Iris pigment epithelial cell (primary cell): ENCODE results near the gene RIOK2.
"Not testable (repeated sequence)": the region's sequence is repeated elsewhere in the genome, so short reads cannot be mapped to it uniquely, and the experiment has no call there.

ENCODE experiments used
- DNase-seq: peaks from one replicate; pipeline ENCODE4 v3.0.0-alpha.2; 2011; ENCODE audit warnings: low read depth

RIOK2 gene

DNA sequence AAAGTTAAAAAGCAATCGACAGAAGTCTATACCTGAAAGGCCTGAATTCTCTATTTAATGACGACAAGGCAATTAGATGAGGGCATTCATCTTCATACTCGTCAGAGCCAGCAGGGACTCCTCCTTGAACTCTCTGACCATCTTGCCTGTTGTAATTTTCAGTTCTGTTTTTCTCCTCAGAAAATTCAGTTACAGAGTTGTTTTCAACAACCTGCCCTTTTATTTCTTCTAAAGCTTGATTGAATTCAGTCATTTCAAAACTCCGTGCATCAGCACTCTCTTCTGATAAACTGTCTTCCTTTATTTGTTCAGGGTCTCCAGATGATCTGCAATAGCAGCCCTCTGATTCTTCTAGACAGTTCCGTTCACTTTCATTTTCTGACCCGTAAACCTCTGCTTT, 15.6 kb downstream of the RIOK2 start:
- no peak for DNase-seq

DNA sequence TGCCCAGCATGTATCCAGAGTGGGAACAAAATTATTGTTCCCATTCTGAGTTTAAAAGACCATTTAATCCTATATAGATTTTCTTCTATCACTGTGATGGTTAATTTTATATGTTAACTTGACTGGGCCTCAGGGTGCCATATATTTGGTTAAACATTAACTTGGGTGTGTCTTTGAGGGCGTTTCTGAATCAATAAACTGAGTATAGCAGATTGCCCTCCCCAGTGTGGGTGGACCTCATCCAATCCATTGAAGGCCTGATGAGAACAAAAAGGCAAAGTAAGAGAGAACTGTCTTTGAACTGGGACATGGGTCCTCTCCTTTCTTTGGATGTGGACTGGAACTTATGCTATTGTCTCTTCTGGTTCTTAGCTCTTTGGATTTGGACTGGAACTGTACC, 17.3 kb downstream of the RIOK2 start:
- no peak for DNase-seq

DNA sequence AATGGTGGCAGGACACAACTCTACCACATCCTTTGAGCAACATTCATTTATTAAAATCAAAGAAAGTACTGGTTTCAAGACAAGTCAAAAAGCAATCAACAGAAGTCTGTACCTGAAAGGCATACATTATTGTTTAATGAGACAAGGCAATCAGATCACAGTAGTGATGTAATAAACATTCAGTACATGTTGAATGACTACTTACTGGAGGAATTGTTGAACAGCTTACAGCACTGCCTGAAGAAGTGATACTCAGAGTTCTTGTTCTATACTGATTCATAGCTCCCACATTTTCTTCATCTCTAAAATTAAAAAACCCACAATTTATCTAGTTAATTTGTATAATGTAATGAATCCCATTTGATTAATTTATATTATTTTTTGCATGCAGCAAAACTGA, 18.2 kb downstream of the RIOK2 start:
- DNase-seq = peak; percentile 68

DNA sequence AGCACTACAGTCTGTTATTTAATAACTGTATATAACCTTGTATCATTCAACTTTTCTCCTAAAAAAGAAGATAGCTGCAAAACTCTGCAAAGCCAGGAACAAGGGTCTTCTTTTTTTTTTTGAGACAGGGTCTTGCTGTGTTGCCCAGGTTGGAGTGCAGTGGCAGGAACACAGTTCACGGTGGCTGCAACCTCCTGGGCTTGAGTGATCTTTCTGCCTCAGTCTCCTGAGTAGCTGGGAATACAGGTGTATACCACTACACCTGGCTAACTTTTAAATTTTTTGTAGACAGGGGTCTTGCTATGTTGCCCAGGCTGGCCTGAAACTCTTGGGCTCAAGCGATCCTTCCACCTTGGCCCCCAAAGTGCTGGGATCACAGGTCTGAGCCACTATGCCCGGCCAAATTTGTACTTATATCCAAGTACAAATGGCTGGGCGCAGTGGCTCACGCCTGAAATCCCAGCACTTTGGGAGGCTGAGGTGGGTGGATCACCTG, 19.2 kb downstream of the RIOK2 start:
- no peak for DNase-seq

DNA sequence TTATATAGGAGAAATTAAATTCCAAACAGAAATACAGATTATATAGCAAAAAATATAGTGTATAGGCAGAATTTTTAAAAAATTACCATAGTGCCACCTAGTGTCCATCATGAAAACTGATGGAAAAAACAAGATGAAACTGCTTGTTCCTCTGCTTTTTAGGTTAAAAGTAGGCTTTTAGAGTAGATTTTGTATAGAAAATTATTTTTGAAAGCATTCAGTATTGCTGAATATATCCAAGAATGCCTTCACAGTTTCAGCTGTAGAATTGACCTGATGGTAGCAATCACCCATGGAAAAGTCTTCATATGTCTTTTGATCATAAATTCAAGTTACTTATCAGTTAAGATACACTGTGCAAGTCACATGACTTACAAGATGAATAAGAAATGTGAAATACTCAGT, 19.7 kb downstream of the RIOK2 start:
- peak; percentile 16 for DNase-seq

DNA sequence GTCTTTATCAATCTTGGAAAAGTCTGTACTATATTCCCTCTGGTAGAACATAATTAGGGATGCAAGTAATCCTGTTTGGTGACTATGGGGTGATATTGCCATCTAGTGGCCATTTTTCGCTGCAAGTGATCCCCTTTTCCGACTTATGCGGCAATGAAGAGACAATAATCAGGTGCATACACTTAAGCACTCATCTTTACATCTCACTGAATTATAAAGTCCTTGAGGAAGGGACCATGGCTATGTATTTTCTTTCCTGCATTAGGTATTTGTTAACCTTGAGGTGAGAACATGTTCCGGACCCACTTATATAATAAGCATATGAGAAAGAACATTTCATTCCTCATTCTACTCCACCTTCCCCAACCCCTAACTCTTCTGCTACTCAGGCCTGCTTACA, 21.0 kb downstream of the RIOK2 start:
- DNase-seq = peak; percentile 78

DNA sequence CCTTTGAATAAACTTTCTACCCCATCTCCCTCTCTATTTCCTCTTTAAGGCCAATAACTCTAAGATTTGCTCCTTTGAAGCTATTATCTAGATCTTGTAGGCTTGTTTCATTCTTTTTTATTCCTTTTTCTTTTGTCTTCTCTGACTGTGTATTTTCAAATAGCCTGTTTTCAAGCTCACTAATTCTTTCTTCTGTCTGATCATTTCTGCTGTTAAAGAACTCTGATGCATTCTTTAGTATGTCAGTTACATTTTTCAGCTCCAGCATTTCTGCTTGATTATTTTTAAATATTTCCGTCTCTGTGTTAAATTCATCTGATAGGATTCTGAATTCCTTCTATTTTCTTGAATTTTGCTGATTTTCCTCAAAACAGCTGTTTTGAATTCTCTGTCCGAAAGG, 25.4 kb downstream of the RIOK2 start:
- DNase-seq = no peak

DNA sequence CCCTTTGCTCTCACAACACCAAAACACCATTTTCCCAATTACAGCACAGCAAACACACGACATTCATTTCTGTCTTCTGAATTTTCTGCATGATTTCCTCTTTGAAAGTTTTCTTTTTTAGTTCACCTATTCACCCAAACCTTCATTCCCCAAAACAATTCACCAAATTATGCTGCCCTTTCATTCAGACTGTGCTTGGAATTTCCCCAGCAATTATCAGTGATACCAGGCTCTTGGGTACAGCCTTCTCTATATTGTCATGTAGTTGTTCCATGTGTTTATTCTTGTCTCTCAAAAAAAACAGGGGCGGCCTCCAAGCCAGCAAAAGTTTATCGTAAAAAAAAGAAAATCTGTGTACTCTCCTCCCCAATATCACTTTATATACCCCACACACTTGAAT, 31.7 kb downstream of the RIOK2 start:
- DNase-seq = no peak

DNA sequence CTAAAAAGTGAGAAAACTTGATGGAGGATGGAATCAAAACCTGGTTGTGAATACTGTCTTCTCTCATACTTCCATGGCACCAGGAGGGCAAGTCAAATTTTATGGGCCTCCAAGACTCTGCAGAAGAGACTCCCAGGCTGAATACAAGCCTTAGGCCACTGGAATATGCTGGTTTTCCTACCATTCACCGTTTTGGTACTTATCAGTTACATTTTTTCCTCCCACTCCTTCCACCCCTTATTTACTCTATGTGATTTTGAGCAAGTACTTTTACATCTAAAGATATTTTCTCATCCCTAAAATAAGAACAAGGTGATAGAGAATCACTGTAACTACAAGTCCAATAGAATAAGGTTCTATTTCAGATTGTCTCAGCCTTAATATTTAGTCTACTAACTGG, 32.6 kb downstream of the RIOK2 start:
- no peak for DNase-seq

DNA sequence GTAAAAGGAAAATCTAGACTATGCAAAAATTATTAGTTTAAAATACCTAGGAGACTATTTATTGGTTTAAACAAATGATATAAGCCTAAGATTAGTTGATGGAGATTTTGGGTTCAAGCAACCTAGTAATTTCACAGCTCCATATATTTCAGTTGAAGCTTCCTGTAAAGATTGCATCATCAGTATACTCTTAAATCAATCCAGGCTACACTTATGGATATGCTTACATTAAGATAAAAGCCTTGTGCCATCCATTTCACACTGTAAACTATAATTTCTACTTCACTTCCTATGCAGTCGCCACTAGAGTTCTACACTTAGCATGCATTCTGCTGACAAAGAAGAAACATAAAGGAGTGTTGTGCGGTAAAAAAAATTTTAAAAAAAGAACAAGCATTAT, 33.3 kb downstream of the RIOK2 start:
- DNase-seq = no peak

DNA sequence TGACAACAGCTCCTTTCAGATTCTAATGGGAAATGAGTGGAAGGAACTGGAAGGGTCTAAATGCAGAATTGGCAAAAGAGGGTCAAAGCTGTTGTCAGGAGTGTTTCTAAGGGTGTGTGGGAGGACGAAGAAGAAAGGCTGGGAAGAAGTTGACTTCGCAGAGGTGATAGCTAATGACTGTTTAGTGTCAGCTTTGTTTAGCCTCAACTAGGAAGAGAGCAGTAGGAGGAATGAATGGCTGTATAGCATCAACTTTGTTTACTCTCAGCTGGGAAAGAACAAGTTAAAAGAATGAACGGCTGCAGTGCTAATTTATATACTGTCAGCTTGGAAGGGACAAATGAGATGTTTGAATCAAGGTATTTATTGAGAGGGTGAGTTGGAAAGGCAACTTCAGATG, 34.8 kb downstream of the RIOK2 start:
- DNase-seq = no peak

DNA sequence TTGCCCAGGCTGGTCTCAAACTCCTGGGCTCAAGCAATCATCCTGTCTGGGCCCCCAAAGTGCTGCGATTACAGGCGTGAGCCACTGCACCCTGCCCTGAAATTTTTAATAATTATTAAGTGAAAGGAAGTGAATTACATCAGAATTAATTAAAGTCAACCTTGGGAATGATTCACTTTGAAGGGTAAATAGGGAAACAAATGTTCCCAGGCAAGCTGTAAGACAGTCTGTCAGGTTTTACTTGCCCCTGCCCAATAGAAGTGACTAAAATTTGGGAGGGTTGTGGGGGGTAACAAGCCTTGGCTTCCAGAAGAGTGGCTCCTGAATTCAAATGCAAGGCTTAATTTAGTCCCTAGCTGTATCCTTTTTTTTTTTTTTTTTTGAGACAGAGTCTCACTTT, 39.3 kb downstream of the RIOK2 start:
- DNase-seq = no peak

DNA sequence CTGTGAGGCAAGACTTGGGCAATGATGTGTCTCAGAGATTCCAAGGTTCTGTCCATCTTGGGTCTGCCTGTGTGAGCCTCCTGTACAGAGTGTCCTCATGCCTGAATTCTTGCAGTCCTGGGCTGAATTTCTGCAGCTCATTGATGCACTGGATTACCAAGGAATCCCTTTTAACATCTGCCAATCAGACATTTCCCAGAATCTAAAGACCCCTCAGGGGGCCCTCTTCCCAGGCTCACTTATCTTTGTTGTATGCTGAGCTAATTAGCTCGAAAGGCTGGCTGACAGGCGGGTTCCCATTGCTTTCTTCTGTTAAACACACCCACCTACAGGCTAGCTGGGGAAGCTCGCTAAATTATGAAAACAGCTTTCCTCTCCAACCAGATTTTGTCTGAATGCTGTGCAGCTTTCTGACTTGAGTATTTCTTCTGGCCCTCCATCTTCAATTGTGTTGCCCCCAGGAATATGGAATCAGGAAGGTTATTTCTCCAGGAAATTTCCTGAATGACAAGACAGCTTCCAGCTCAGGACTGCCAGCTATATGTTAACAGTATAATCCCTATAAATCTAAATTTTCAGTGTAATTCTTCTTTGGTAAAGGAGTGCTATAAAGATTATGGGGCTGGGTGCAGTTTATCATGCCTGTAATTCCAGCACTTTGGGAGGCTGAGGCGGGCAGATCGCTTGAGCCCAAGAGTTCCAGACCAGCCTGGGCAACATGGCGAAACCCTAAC, 40.4 kb downstream of the RIOK2 start, which contains the start of gene LIX1:
TSS of gene LIX1 (minus strand) at position 91 of the 734 bp plus-strand sequence. CDS start at position 56, 35 bp downstream.
- peak; percentile 54 for DNase-seq

DNA sequence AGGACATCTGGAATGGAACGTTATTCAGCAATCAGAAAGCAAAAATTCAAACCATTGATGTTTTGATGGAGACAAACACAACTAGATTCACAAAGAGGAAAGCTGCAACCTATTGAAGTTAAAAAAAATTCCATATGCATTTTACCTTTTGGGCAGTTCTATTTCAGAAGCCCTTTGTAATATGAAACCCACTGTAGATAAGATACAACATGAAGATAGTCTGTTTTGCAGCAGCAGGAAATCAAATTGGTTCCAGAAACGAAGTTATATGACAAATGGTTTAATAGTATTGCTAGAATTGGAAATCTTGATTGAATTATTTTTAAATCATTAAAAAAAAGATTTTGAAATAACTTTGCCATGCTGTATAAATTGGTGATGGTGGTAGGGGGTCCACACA, 41.5 kb downstream of the RIOK2 start:
- no peak for DNase-seq

DNA sequence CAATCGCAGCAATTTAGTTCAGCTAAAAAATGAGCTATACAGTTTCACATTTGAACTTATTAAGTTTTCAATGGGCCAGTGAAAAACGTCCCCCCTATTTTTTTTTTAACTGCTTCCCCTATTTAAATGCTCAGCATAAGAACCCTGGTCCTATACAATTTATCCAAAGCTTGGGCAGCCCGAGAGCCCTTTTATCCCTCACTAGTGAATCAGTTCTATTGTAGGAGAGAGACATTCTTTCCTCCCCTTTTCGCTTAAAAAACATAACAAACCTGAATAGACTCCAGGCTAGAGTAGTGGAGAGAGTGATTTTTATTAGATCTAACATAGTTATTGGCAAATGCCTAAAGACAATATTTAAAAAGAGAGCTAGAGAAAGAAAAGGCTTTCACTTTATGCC, 42.0 kb downstream of the RIOK2 start:
- no peak for DNase-seq

DNA sequence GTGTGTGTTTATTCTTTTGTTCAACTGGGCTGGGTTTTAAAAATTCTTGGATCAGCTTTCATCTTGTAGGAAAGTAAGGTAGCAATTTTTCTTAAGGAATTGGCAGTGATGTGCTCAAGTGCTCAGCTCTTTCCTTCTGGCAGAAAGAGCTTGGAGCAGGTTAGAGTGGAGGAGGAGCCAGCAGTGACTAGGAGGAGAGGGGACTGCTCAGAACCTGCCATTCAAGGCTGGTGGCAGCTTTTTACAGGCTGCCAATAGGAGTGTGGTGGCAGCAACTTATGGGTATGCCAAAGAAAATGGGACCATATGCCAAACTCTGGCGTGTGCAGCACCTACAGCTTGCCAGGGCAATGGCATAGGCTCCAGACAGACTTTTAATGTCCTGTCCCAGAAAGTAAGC, 42.8 kb downstream of the RIOK2 start:
- DNase-seq = not testable (repeated sequence)

DNA sequence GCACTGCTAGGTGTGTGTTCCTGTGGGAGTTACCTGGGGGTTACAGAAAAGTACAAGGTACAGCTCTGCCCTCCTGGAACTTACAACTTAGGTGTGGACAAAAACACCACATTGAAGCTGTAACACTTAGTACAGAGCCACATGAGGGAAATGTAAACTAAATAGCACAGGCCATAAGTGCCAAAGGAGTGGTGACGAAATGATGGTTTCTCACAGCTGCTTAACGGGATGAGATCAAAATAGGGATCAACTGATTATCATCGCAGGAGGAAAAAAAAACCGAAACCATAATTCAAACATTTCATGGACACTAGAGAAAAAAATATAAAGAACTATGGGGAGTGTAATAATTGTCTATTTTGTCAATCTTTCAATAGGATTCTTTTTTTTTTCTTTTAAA, 46.6 kb downstream of the RIOK2 start:
- DNase-seq = no peak

DNA sequence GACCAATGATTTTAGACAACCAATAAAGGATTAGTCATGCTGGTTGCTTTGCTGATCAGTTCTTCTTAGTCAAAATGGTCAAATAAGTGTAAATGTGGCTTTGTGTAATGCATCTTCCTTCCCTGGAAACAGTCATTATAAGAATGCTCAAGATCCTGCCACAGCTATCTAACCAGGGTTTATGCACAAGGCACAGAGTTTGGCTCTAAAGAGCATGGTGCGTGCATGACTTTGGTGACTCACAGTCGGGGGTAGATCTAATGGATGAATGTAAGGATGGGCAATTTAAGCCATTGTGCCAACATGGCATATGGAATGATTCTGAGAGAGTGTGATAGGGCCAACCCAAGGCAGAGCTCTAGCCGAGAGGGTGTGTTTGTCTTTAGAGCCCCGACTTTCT, 47.2 kb downstream of the RIOK2 start:
- no peak for DNase-seq

DNA sequence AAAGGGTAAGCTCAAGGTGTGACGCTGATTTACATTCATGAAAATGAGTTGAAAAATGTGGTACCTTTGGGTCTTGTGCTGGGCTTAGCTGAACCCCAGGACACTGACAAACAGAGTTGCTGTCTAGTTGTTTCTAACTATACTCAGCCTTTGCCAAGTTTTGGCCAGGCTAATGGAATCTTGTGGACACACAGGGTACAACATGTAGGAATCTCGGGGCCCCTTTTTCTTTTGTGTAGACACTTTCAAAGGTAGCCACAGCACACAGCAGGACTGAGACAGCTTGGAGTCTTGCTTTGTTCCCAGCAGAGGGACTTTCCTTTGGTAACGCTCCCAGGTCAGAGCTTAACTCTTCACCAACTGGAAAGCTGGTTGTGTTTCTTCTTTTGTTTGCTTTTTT, 48.4 kb downstream of the RIOK2 start:
- DNase-seq = no peak

DNA sequence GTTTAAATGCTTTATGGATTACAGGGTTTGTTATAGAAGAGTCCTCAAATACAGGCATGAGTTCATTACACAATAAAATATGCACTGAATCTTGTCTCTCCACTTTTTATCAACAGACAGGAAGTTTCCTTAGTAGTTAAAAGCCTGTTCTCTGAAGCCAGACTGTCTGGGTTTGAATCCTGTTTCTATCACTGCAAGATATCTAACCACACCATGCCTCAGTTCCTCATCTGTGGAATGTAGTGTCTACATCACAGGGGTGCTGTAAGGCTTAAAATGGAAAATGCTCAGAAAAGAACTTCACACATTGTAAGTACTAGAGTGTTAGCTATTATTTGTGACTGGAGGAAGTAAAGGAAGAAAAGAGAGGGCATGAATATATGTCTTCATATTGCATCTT, 49.9 kb downstream of the RIOK2 start:
- peak; percentile 44 for DNase-seq

DNA sequence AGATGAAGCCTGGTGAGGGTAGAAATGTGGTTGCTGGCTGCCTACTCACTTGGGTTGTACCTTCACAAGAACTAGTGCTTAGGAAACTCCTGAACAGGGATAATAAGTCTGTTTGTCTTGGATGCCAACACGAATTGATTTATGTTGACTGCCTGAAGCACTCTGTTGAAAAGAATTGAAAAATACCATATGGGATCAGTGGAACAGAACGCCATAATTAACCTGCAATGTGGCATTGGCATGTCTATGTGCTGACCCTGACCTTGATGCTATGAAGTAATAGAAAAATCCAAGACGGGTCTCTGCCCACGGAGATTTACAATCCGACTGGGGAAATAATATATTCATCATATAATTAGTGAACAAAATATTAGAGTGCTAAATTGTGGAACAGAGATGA, 51.1 kb downstream of the RIOK2 start:
- DNase-seq = no peak

DNA sequence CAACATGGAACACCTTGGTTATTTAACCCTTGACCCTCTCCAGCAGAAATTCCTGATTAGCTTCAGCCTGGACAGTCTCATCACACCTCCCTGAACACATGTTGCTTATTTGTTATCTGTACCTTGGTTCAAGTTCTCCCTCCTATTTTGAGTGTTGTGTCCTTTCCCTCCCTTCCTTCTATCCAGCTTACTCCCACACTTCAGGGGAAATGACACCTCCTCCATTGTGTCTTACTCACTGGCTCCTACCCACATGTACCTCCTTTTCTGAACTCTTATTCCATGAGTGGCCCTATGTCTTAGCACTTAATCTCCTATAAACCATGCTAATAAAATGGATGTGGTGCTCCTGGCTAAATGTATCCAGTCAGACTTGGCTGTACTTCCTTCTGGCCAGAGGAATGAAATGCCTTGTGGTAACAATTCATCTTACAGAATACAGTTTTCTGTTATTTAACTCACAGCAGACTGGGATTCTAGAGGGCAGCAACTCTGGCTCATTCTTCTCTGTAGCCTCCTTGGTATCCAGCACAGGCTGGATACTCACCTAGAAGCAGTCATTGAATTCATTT, 51.8 kb downstream of the RIOK2 start:
- DNase-seq = peak; percentile 32

DNA sequence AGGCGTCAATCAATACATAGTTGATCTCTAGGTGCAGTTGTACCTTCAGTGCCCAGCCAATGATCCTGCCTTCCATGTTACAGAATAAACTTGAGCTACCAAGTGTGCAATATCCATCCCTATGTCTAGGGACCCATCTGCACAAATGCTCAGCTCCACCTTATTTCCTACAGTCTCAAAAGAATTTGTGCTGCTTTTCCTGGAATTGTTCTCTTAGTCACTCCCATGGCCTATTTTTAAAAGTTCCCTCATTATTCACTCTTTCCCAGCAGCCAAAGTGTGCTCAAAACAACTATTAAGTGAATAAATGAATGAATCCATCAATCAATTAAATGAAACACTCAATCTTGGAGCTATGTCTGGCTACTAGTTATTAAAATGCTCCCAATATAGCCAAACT, 55.3 kb downstream of the RIOK2 start:
- DNase-seq = no peak

DNA sequence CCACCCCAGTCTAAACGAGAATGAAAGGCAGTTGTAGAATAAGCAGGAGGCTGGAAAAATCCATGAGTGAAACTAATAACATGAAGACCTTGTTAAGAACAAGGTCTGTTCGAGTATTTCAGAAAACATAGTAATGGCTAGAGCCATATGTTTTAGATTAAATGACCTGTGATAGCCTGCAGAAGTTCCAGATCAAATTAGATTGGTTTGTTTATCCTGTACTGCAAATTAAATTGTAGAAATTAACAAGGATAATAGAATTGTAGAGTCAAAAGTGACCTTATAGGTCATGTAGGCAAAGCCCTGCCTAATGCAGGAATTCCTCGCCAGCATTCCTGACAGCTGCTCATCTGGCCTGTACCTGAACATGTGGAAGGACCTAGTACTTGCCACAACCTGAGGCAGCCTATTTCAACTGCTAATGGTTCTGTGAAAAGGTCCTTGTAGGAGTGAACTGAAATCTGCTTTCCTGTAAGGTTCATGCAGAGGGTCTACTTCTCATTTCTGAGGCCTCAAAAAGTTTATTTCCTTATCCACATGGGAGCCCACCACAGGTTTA, 57.8 kb downstream of the RIOK2 start:
- DNase-seq = no peak
